NCI-H2171 treated with DMSO at 0.1 percent for 48 hours (cell line): ENCODE data around the gene CD244.
"Not testable (repeated sequence)": the region's sequence is repeated elsewhere in the genome, so short reads cannot be mapped to it uniquely, and the experiment has no call there.

ENCODE experiments used
- DNase-seq: peaks from one replicate; lab custom pipeline; 2025; lab: John Stamatoyannopoulos, UW

CD244 gene, protein sequence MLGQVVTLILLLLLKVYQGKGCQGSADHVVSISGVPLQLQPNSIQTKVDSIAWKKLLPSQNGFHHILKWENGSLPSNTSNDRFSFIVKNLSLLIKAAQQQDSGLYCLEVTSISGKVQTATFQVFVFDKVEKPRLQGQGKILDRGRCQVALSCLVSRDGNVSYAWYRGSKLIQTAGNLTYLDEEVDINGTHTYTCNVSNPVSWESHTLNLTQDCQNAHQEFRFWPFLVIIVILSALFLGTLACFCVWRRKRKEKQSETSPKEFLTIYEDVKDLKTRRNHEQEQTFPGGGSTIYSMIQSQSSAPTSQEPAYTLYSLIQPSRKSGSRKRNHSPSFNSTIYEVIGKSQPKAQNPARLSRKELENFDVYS

DNA sequence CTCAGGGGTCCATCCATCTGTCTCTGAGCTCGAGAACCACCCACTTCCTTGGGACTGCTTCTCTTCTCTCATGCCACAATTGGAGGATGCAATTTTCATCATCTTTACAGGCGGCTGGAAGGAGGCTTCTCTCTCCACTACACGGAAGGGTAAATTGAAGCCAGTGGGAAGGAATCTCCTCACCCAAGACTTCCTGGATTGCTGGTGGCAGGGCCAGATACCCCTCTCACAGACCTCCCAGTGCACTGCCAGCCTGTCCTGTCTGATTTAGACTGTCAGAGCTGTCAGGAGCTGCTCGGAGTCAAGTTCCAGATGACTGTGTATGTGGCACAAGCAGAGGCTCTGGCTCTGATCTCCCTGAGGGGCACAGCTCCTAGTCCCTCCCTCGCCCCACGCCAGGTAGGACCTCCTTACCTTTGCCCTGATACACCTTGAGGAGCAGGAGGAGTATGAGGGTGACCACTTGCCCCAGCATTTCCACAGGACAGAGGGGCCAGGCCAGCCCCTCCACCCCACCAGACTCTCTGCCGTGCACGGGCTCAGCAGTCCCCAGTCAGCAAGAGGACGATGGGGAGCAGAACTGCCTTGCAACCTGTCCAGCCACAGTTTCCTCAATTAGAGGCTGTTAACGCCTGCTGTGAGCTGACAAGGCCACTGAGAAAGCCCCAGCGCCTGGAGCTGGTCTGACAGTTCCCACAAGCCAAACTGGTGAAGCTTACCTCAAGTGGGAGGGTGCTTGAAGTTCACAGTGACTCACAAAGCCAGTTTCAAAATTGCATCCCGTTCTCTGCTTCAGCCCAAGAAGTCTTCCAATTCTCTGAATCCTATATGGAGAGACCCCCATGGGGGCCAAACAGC, at the start of gene CD244:
CD244 (minus strand) TSS at position 685 of the 858 bp plus-strand sequence; CDS start at position 475, 210 bp downstream.
- DNase-seq = no peak

DNA sequence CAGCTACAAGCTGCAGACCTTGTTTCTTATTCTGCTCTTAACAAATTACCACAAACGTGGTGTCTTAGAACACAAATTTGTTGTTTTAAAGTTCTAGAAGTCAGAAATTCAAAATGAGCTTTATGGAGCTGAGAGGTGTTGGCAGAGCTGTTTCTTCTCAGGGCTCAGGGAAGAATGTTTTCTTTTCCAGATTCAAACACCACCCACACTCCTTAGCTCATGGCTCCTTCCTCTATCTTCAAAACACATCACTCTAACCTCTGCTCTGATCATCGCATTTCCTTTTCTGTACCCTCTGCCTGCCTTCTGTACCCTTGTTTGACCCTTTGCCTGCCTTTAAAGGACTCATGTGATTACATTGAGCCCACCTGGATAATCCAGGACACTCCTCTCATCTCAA, 49.2 kb upstream of the CD244 start:
- no peak for DNase-seq

DNA sequence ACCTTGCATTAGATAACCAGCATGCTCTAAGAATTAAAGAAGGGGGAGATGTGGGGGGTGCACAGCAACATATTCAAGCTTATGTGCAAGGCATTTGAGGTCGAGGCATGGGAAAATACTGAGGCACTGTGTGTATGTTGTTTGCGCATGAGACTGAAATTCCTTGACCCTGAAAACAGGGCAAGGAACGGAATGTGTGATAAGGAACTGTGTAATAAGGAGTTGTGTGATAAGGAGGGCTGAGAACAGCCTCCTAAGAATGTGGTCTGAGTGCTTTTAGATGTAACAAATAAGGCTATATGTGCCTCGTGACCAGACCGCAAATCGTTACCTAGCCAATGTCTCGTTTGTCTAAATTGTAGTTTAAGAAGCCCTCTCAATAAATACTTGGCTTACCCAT, 48.8 kb upstream of the CD244 start:
- DNase-seq = no peak

DNA sequence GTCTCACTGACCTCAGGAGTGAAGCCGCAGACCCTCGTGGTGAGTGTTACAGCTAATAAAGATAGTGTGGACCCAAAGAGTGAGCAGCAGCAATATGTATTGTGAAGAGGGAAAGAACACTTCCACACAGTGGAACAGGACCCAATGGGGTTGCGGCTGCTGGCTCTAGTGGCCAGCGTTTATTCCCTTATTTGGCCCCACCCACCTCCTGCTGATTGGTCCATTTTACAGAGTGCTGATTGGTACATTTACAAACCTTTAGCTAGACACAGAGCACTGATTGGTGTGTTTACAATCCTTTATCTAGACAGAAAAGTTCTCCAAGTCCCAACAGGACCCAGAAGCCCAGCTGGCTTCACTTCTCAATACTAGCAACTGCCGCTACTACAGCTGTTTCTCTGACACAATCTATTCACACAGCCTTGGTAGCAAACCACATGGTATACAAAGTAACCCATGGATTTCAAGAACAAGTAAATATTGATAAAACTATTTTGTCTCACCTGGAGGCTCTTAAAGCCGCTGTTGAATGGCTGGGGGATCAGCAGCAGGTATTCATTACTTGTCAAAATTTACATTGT, 47.6 kb upstream of the CD244 start:
- no peak for DNase-seq

DNA sequence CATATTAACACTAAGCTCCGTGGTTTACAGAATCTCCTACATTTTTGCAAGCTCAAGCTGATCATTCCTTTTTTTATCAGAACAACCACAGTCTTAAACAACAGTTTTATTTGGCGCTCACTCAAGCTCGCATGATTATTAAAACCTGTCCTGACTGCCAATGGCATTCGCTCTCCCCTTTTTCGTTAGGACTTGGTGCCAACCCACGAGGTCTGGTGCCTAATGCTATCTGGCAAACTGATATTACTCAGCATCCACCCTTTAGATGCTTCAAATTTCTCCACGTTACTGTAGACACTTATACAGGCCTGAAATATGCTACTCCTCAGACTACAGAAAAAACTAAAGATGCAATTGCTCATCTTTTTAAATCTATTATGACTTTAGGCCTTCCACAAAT, 45.3 kb upstream of the CD244 start:
- no peak for DNase-seq

DNA sequence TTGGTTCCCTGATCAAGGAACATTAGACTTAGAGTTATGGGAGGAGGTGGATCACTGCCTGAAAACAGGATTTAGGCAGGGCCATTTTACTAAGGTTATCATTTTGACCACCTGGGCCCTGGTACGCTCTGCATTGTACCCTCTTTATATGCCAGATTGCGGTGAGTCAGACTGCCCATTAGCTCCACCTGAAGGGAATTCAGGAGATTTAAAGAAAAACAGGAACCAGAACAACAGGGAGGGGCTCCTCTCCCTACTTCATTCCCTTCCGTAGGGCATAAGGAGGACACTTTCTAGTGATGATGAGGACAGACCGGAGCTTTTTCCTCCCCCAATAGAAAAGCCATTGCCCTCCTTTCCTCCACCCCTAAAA, 42.9 kb upstream of the CD244 start:
- DNase-seq = no peak

DNA sequence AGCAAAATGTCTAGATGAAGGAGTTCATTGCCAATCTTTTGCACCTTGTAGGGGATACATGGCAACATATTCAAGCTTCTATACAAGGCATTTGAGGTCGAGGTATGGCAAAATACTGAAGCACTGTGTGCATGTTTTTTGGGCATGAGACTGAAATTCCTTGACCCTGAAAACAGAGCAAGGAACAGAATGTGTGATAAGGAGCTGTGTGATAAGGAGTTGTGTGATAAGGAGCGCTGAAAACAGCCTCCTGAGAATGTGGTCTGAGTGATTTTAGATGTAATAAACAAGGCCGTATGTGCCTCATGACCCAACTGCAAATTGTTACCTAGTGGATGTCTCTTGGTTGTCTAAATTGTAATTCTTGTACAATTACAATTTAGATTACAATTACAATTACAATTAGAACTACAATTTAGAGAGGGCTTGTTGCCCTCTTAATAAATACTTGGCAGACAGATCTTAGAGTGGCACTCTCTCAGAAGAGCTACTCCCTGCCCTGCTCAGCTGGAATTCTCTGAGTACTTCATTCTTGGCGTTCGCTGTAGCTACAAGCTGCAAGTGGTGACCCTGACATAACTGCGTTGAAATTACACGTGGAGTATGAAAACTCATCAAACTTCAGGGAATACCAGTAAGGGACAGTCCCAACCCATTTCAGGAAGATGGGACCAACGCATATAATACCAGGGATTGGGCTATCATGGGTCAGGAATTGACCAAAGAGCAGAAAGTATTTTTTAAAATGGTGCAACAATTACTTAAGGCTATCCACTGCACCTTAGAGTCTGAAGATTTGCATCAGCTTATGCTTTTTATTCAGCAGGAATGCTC, 42.3 kb upstream of the CD244 start:
- no peak for DNase-seq

DNA sequence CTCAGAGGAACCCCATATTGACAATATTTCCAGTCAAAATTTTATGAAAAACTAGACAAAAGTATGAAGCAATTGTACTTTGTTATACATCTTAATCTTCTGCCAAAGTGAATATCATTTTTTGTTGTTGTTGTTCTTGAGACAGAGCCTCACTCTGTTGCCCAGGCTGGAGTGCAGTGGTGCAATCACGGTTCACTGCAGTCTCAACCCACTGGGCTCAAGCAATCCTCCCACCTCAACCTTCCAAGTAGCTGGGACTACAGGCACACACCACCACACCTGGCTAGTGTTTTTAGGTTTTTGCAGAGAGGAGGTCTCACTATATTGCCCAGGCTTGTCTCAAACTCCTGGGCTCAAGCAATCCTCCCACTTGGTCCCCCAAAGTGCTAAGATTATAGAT, 39.6 kb upstream of the CD244 start:
- not testable (repeated sequence) for DNase-seq

DNA sequence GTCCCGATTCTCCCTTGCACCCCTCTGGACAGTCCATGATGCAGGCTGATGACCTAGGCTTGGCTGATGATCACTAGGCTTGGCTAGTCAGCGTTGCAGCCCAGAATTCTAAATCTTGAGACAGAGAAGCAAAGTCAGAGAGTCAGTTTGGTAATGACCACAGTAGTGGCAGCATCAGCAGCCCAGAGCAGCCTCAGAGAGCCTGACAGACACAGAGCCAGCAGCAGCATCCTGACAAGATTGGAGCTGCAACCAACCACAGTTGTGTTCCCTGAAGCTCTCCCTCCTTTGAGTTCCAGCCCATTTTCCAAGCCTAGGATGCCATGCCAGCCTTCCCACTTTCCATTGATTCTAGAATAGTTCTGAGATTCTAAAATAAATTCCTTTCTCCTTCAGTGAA, 39.1 kb upstream of the CD244 start:
- DNase-seq = no peak

DNA sequence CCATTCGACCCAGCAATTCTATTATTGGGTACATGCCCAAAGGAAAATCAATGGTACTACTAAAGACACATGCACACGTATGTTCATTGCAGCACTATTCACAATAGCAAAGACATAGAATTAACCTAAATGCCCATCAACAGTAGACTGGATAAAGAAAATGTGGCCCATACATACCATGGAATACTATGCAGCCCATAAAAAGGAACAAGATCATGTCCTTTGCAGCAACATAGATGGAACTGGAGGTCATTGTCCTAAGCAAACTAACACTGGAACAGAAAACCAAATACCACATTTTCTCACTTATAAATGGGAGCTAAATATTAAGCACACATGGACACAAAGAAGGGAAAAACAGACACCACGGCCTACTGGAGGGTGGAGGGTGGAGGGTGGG, 38.0 kb upstream of the CD244 start:
- not testable (repeated sequence) for DNase-seq

DNA sequence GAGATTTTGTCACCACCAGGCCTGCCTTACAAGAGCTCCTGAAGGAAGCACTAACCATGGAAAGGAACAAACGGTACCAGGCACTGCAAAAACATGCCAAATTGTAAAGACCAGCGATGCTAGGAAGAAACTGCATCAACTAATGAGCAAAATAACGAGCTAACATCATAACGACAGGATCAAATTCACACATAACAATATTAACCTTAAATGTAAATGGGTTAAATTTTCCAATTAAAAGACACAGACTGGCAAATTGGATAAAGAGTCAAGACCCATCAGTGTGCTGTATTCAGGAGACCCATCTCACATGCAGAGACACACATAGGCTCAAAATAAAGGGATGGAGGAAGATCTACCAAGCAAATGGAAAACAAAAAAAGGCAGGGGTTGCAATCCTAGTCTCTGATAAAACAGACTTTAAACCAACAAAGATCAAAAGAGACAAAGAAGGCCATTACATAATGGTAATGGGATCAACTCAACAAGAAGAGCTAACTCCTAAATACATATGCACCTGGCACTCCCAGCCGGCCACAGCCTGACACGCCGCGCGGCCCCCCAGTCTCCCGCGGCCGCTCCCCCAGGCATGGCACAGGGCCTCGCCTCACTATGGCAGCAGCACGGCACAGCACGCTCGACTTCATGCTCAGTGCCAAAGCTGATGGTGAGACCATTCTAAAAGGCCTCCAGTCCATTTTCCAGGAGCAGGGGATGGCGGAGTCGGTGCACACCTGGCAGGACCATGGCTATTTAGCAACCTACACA, 31.9 kb upstream of the CD244 start:
- DNase-seq = not testable (repeated sequence)

DNA sequence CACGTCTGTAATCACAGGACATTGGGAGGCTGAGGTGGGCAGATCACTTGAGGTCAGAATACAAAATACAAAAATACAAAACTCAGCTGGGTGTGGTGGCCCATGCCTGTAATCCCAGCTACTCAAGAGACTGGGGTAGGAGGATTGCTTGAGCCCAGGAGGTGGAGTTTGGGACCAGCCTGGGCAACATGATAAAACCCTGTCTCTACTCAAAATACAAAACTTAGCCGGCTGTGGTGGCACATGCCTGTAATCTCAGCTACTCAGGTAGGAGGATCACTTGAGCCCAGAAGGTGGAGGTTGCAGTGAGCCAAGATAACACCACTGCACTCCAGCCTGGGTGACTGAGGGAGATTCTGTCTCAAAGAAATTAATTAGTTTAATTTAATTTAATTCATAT, 28.8 kb upstream of the CD244 start:
- DNase-seq = no peak

DNA sequence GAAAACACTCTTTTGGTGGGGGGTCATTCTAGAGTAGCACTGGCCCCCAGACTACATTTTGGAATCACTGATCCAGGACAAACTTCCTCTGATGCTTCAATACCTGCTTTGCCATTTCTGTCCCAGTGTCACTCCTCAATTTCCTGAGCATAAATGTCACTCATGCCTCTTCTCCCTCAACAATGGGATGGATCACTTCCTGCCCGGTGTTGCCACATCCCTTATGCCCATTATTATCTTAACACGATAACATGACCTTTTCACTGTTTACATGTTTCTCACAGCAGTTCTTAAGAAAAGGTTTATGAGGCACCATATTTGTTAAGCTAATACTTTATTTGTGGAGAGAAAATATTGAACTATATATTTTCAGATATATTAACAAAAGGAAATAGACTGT, 26.2 kb upstream of the CD244 start:
- no peak for DNase-seq

DNA sequence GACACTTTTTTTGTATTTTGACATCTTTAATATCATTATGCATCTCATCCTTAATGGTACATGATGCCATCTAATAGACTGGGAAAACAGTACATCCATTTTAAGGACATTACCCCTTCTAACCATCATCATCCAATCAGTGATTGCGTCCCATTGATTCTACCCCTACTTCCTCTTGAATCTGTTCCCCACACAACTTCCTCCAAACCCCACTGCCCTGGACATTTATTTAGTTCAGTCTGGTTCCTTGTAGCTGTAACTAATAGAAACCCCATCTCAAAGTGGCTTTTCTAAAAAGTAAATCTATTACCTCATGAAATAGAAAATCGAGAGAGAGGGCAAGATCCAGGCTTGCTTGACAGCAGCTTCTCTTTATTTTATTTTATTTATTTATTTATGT, 24.4 kb upstream of the CD244 start:
- no peak for DNase-seq

DNA sequence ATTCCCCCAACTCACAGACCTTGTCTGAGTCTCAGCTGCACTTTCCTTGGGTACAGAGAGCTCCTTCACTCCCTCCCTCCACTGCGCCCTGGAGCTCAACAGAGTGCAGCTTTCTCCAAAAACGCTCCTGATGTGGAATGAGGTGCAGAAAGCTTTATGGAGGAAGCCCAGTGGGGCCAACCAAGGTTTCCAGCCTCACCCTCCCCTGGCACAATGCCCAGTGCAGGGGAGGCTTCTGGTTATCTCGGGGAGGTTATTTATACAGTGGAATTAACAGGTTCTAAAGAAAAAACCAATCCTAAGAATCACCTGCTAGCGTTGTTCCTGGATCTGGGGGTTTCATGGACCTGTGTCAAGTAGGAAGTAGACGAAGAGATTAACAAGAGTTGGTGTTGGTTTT, 22.4 kb upstream of the CD244 start, which contains the start of gene ITLN1:
ITLN1 (minus strand) TSS at position 139 of the 400 bp plus-strand sequence. CDS start 303 bp downstream, outside the sequence.
- no peak for DNase-seq

DNA sequence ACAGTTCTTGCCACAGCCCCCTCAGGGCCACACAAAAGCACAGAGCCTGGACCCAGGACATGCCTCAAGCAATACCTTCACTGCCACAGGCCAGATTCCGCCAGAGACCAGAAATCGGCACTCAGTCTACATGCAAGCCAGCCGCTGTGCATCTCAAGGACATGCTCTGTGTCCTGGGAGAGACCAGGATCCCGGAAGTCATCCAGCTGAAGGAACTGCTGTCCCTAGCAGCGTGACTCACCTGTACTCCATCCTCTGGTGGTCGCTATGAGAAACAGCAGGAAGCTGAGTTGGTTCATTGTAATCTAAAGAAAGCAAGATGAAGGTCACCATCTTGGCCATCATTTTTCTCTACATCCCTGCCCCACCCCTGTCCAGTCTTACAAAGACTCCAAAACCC, 21.9 kb upstream of the CD244 start:
- DNase-seq = no peak

DNA sequence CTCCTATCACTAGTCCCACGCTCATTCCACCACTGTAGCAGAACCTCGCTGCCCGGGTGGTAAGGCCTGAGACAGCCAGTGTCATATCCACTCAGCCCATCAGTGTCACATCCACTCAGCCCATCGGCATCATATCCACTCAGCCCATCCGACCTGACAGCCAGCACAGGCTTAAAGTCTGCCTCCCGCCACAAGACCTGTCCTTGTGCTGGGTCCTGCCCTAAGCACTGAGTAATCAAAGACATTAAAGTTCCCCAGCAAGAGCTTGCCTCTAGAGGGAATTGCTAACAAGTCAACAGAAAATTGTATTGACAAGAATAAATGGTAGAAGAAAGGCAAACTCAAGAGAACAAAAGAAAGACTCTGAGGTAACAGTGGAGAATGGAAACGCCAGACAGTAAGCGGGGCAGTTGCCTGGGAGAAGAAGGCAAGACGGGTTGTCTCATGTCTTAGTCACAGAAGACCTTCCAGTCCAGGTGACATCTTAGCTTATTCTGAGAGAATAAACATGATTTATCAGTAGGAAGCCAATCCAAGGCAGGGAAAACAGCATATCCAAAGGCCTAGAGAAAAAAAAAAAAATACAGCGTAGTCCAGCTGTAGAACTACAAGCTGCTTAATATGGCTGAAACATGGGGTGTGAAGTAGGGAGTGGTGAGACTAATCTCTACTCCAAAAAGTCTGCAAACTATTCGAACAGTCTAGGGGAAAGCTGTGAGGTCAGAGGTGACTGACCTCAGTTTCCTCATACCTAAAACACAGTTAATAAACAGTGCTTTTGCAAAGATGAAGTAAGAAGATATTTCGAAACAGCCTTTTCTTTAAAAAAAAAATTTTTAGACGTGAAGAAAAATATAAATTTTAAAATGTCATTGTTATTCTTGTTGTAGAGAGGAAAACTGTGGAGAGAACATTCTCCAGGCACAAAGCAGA, 21.2 kb upstream of the CD244 start:
- no peak for DNase-seq

DNA sequence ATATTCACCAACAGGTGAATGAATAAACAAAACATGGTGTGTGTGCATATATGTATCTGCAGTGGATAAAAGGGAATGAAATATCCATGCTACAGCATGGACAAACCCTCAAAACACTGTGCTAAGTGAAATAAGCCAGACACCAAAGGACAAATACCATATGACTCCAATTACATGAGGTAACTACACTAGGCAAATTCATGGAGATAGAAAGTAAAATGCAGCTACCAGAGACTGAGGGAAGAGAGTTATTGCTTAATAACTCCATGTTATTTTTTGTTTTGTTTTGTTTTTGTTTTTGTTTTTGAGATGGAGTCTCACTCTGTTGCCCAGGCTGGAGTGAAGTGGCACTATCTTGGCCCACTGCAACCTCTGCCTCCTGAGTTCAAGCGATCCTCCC, 19.9 kb upstream of the CD244 start:
- no peak for DNase-seq

DNA sequence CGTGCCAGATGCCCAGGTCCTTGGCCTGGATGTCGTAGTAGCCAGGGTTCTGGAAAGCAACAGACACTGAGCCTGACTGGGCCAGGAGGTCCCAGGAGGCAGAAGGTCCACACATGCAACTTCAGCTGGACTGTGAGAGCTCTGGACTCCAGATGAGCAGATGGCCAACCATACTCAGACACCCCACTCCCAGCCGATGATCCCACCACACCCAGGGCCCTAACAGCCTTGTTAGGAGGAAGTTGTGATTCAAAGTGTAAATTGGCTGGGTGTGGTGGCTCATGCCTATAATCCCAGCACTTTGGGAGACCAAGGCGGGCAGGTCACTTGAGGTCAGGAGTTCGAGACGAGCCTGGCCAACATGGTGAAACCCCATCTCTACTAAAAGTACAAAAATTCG, 18.6 kb upstream of the CD244 start:
- DNase-seq = not testable (repeated sequence)

DNA sequence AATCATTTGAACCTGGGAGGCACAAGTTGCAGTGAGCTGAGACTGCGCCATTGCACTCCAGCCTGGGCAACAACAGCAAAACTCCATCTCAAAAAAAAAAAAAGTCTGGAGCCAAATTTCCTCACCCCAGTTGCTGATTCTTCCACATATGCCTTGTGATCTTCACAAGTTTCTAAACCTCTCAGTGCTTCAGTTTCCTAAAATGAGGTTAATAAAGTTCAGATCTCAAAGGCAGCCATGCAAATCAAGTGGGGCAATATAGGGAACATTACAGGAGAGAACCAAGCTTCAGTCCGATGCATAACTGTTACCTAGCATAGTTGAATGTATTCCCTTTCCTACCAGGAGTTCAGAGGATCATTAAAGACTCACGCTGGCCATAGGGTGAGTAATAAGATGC, 17.5 kb upstream of the CD244 start:
- DNase-seq = no peak
